ENCODE data around the gene MYO1E.
"Not testable (repeated sequence)": the region's sequence is repeated elsewhere in the genome, so short reads cannot be mapped to it uniquely, and the experiment has no call there.

Gene MYO1E

GRCh38 chr15:59162080-59162479, 210.6 kb downstream of the MYO1E start:
- DNase-seq (ENCODE audit: low read depth): not testable (repeated sequence)

GRCh38 chr15:59160880-59161593, 211.6 kb downstream of the MYO1E start:
- DNase-seq (ENCODE audit: low read depth): no peak

- no peak for DNase-seq (ENCODE audit: low read depth)
Observed at GRCh38 chr15:59159210-59159609, 213.5 kb downstream of the MYO1E start.

GRCh38 chr15:59158701-59159034, 214.0 kb downstream of the MYO1E start:
- DNase-seq (ENCODE audit: low read depth): no peak

- no peak for DNase-seq (ENCODE audit: low read depth)
Observed at GRCh38 chr15:59157840-59158700, 214.6 kb downstream of the MYO1E start.

- DNase-seq (ENCODE audit: low read depth): no peak
Observed at GRCh38 chr15:59157396-59157795, 215.3 kb downstream of the MYO1E start.

GRCh38 chr15:59155431-59155830, 217.2 kb downstream of the MYO1E start:
- DNase-seq (ENCODE audit: low read depth): no peak

GRCh38 chr15:59154243-59154642, 218.4 kb downstream of the MYO1E start:
- no peak for DNase-seq (ENCODE audit: low read depth)

- no peak for DNase-seq (ENCODE audit: low read depth)
Observed at GRCh38 chr15:59153466-59153865, 219.2 kb downstream of the MYO1E start.

- no peak for DNase-seq (ENCODE audit: low read depth)
Observed at GRCh38 chr15:59152694-59153450, 219.8 kb downstream of the MYO1E start.

GRCh38 chr15:59150185-59150584, 222.5 kb downstream of the MYO1E start:
- no peak for DNase-seq (ENCODE audit: low read depth)

GRCh38 chr15:59148153-59148833, 224.4 kb downstream of the MYO1E start:
- DNase-seq (ENCODE audit: low read depth): no peak

GRCh38 chr15:59147666-59148065, 225.0 kb downstream of the MYO1E start:
- DNase-seq (ENCODE audit: low read depth): no peak

- DNase-seq (ENCODE audit: low read depth): not testable (repeated sequence)
Observed at GRCh38 chr15:59144594-59144993, 228.1 kb downstream of the MYO1E start.

GRCh38 chr15:59143281-59143680, 229.4 kb downstream of the MYO1E start:
- DNase-seq (ENCODE audit: low read depth): no peak

GRCh38 chr15:59140422-59141226, 232.0 kb downstream of the MYO1E start:
- no peak for DNase-seq (ENCODE audit: low read depth)

- DNase-seq (ENCODE audit: low read depth): peak; percentile 16
Observed at GRCh38 chr15:59138243-59138642, 234.4 kb downstream of the MYO1E start.

GRCh38 chr15:59137566-59137965, 235.1 kb downstream of the MYO1E start:
- no peak for DNase-seq (ENCODE audit: low read depth)

GRCh38 chr15:59133929-59134427, 238.7 kb downstream of the MYO1E start:
- DNase-seq (ENCODE audit: low read depth): no peak

- DNase-seq (ENCODE audit: low read depth): no peak
Observed at GRCh38 chr15:59131969-59132562, 240.6 kb downstream of the MYO1E start.

GRCh38 chr15:59131456-59131855, 241.2 kb downstream of the MYO1E start:
- no peak for DNase-seq (ENCODE audit: low read depth)

Data from fibroblast of the conjunctiva (primary cell).